22Rv1 (cell line): Measurements from ENCODE around the gene SARS2.

Experiments
- CTCF ChIP-seq: fragments of 450-650 bp; IDR thresholded peaks from 2 replicates; pipeline ENCODE4 v1.5.1; 2017; ENCODE audit warnings: mild to moderate bottlenecking
- ZFX ChIP-seq: fragments of 450-650 bp; IDR thresholded peaks from 2 replicates; pipeline ENCODE4 v1.6.1; 2017; ENCODE audit warnings: antibody characterized with exemption, borderline replicate concordance

GRCh38 chr19:38944981-38945506 lies 14.5 kb upstream of the SARS2 start:
- TF ChIP-seq CTCF = no peak
- no peak for TF ChIP-seq ZFX
